ENCODE results near the gene IFT22.
A peak's percentile ranks its signal among the peaks of the same experiment; 100 is the strongest.
"Not testable (repeated sequence)": the region's sequence is repeated elsewhere in the genome, so short reads cannot be mapped to it uniquely, and the experiment has no call there.

The IFT22 gene

GRCh38 chr7:101321491-101322401 is at the start of gene IFT22:
Gene IFT22, minus strand, starts transcription at chr7:101321812. Its CDS starts 103 bp downstream, at chr7:101321709.
- DNase-seq, result peak; percentile 86

GRCh38 chr7:101370836-101371235 is 49.2 kb upstream of the IFT22 start:
- no peak for DNase-seq

DNA sequence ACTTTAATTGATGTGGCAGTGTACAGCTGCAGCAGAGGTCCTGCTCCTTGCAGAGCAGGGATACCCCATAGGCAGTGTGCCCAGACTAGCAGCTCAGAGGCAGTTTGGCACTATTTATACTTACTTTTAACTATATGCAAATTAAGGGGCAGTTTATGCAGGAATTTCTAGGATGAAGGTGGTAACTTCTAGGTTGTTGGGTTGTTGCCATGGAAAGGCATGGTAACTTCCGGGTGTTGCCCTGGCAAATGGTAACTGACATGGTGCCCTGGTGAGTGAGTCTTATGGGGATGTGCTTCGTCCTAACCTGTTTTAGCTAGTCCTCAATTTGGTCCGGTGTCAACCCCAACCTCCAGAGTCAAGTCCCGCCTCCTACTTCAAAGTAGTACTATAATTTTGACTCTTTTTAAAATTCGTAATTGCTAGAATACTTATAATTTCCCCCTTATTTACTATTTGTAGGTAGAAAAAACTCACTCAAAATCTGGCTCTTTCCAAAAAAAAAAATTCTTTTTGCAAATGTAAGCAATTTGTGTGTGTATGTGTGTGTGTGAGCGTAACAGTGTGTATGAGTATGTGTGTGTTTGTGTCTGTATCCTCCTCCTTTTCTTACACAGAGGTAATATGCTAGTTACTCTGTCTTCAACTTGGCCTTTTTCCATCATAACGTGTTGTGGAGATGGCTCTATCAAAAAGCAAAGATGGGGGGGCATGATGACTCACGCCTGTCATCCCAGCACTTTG is 47.0 kb upstream of the IFT22 start:
- DNase-seq, result no peak

DNA sequence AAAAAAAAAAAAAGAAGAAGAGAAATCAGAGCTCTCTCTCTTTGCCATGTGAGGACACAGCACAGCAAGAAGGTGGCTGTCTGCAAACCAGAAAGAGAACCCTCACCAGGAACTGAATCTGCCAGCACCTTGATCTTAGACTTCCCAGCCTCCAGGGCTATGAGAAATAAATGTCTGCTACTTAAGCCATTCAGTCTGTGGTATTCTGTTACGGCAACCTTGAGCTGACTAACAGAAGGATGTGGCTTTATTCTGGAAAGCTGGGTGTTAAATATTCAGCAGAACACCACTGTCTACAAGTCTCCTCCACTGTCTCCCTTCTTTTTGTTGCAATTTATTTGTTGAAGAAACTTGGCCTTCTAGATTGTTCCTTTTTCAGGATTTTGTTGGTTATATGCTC is 46.1 kb upstream of the IFT22 start:
- DNase-seq, result no peak

GRCh38 chr7:101365956-101366355 is 44.3 kb upstream of the IFT22 start:
- DNase-seq, result no peak

DNA sequence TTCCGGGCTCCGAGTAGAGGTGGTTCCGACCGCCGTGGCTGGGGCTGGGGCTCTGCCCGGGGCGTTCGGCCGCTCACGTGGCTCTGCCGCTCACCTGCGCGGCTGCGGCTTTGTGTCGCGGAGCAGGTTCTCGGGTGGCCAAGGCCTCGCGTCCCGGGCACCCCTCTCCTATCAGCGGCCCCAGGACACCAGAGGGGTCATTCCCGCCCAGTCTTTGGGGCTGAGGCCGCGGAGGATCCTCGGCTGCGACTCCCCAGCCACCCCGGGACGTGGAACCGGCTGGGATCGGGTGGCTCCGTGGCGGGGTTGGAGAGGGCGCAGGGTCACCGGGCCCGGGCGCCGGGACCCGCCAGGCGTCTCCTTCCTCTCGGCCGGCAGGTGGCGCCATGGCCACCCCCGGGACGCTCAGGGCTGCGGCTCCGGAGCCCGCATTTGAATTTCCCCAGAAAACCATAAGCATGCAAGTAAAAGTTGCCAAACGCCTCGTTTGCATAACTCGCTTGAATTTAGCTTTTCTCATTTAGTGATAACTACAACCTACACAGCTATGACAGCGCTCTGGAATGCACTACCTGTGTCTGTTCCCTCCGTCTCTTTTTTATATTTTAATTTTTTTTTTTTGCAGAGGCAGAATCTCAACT is 42.2 kb upstream of the IFT22 start:
- peak; percentile 67 for DNase-seq

DNA sequence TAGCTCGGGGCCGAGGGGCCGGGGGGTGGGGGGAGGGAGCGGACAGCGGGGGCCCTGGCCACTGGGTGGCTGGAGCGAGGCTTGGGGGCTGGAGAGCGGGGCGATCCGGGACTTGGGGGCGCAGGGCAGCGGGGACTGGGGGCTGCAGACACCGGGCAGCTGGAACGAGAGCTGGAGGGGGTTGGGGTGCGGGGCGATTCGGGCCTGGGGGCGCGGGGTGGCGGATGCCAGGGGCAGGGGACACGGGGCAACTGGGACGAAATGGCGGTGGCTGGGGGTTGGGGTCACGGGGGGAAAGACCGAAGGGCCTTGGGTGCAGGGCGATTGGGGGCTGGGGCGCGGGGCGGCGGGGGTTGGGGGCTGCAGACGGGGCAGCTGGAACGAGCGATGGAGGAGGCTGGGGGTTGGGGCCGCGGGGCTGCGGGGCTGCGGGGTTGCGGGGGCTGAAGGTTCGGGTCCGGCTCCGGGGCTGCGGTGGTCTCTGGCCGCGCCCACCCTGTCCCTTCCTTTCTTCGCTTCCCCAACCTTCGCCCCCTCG is 41.7 kb upstream of the IFT22 start:
- no peak for DNase-seq

DNA sequence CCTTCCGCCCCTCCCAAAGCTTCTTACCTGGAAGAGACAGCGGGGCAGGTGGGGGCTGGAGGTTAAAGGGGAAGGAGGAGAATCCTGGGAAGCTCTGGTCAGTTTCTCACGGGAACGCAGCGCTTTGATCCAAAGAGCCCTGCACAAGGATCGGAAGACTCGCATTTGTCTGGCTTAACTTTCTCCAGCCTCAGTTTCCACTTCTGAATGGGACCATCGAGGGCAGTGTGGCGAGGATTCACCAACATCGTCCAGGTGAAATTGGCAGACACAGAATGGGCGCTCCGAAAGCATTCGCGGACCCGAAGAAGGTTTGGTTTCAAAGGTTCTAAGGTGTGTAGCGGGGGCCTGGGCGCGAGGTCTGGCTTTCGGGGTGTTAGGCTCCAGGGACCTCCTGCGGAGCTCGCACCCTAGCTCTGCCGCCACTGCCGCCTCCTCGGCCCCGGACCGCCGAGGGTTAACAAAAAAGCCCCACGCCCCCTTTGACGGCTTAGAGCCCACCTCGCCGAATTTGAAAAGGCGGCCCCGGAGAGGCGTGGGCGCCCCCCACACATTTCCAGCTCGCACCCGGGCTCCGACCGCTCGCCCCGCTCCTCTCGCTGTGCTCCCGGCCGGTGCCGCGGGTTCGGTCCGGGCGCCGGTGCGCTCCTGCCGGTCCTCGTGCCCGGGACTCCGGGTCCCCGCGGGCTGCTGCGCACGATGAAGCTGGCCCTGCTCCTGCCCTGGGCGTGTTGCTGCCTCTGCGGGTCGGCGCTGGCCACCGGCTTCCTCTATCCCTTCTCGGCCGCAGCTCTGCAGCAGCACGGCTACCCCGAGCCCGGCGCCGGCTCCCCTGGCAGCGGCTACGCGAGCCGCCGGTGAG is 41.0 kb upstream of the IFT22 start, which contains the start of gene COL26A1:
Gene COL26A1 (plus strand): TSS at position 542 of the 862 bp plus-strand sequence. CDS start 158 bp downstream, at position 700.
- peak; percentile 10 for DNase-seq

- no peak for DNase-seq
Measured at GRCh38 chr7:101357433-101357832, 35.8 kb upstream of the IFT22 start.

GRCh38 chr7:101352920-101353308 is 31.3 kb upstream of the IFT22 start:
- no peak for DNase-seq

- not testable (repeated sequence) for DNase-seq
Measured at GRCh38 chr7:101349300-101349699, 27.7 kb upstream of the IFT22 start.

GRCh38 chr7:101348456-101349067 is 26.9 kb upstream of the IFT22 start:
- not testable (repeated sequence) for DNase-seq

DNA sequence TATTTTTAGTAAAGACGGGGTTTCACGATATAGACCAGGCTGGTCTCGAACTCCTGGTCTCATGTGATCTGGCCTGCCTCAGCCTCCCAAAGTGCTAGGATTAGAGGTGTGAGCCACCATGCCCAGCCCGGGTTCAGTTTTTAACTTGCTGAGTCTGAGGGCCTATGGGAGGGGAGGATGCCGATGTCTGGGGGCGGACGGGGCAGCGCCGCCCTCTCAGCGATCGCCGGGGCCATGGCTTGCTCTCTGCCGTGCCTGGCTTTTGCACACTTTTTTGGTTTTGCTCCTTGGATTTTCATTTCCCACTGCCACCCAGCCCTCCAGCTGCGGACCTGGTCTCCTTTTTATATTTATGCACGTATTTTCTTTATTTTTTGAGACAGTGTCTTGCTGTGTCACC is 25.9 kb upstream of the IFT22 start:
- no peak for DNase-seq

DNA sequence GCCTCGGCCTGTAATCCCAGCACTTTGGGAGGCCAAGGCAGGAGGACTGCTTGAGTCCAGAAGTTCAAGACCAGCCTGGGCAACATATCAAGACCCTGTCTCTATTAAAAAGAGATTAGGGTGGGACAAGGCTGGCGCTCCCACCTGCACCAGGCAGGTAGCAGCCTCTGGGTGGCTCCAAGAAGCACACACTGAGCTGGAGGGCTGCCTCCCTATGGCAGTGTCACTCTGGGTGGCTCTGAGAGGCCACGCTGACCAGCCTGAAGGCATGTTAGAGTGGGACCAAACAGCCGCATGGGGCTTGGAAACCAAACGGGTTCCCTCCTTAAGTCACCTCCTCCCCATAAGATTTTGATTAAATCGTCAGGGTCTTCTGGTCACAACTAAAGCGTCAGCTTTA is 21.3 kb upstream of the IFT22 start:
- no peak for DNase-seq

DNA sequence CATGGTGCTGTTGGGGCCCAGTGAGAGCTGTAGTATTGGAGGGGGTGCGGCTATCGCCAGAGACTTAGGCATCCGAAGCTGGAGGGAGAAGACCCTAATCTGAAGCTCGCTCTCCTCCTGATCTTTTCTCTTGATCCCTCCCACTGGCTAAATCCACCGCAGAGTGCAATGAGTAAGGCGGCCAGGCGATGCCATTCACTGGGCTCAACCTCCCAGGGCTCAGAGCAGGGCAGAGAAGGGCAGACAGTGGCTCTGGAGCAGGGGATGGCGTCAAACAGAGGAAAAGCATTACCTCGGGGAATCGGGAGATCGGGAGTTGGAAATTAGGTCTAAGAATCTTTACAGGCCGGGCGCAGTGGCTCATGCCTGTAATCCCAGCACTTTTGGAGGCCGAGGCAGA is 18.8 kb upstream of the IFT22 start:
- DNase-seq, result no peak

DNA sequence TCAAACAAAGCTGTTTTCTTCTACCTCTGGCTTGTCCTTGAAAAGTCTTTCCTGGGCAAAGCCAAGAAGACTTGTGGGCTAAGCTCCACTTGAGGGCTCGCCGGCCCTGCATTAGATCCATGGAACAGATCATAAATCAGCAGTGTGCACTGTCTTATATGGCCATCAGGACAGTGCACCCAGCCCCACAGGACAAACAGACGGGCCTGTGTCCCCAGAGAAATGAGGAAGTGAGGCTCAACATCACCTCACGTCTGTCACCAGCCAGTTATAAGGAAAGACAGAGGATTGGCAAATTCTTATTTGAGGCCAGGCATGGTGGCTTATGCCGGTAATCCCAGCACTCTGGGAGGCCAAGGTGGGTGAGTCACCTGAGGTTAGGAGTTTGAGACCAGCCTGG is 12.3 kb upstream of the IFT22 start:
- DNase-seq, result no peak

- DNase-seq, result no peak
Measured at GRCh38 chr7:101332026-101332425, 10.4 kb upstream of the IFT22 start.

DNA sequence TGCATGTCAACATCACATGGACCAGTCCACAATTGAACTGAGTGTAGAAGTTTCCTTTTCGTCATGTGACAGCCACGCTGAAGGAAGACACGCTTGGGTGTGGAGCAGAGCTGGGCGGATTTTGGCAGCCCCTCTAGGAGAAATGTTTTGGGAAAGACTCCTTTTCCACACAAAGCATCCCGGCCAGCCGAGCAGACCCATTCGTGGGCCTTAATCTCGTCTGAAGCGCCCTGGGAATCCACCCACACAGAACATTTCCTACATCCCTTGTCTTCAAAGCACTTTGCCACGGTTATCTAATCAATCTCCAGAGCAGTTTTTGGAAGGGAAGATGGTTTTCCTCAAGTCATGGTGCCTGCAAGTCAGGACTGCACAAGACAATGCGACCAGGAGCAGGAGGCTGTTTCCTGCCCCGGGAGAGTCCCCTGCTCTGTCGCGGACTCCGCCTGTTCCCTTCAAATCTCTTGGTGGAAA is 8.4 kb upstream of the IFT22 start:
- DNase-seq, result no peak

DNA sequence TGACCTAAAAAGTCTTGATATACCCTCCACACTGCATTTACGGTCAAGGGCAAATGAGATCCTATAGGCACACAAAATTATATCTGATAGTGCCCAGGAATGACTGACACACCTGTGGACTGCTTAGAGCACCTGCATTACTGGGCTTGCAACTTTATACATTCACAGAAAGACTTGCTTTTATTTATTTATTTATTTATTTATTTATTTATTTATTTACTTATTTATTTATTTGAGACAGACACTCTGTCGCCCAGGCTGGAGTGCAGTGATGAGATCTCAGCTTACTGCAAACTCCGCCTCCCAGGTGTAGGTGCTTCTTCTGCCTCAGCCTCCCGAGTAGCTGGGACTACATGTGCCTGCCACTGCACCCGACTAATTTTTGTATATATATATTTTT is 6.5 kb upstream of the IFT22 start:
- no peak for DNase-seq

GRCh38 chr7:101319401-101319800 is 2.2 kb downstream of the IFT22 start:
- no peak for DNase-seq

GRCh38 chr7:101315336-101315735 is 6.3 kb downstream of the IFT22 start:
- DNase-seq, result peak; percentile 33

Measured in stimulated activated CD4-positive, alpha-beta T cell treated with anti-CD3 and anti-CD28 coated beads, Interleukin-12 subunit alpha, Interleukin-12 subunit beta, amount 100 ng/mL, for 4 hours (primary cell).